B cell (primary cell): ENCODE measurements around the gene KIN.

ENCODE experiments used
- EZH2 ChIP-seq: IDR thresholded peaks from 2 replicates; pipeline ENCODE4 v1.6.1; 2012; ENCODE audit warnings: borderline replicate concordance, low read depth, mild to moderate bottlenecking, moderate library complexity, low read length; ENCODE audit not compliant: insufficient read depth, poor library complexity, severe bottlenecking
- TF ChIP-seq, protein P1 (sequence below): fragments of 200-600 bp; IDR thresholded peaks from one replicate; pipeline ENCODE4 v1.8.0; 2022; ENCODE audit warnings: antibody characterized with exemption, mild to moderate bottlenecking

DNA sequence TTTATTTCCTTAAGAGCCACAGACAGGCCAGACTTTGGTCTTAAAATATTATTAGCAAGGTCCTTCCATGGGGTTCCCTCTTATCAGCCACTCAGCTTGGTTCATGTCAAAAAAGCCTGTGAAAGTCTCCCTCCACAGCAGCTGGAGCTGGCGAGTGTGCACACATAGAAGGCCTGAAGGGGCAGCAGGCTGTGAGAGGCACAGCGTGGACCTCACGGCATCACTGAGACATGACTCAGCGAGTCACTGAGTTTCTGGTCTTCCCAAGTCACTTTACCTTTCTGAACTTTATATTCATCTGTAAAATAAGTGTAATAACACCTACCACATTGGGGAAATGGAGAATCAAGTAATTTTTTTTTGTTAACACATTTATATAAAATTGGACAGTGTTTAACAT, 39.2 kb upstream of the KIN start:
- TF ChIP-seq, protein P1, sequence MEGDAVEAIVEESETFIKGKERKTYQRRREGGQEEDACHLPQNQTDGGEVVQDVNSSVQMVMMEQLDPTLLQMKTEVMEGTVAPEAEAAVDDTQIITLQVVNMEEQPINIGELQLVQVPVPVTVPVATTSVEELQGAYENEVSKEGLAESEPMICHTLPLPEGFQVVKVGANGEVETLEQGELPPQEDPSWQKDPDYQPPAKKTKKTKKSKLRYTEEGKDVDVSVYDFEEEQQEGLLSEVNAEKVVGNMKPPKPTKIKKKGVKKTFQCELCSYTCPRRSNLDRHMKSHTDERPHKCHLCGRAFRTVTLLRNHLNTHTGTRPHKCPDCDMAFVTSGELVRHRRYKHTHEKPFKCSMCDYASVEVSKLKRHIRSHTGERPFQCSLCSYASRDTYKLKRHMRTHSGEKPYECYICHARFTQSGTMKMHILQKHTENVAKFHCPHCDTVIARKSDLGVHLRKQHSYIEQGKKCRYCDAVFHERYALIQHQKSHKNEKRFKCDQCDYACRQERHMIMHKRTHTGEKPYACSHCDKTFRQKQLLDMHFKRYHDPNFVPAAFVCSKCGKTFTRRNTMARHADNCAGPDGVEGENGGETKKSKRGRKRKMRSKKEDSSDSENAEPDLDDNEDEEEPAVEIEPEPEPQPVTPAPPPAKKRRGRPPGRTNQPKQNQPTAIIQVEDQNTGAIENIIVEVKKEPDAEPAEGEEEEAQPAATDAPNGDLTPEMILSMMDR = no peak
- no peak for TF ChIP-seq EZH2
